CD8-positive, alpha-beta memory T cell (primary cell): ENCODE measurements around the gene MPP2. TPM values are rescaled to one million over a fixed set of nuclear protein-coding genes. Genes with fewer than 3 reads are reported as not detected.
A peak's percentile ranks its signal among the peaks of the same experiment; 100 is the strongest.
"Not testable (repeated sequence)": the region's sequence is repeated elsewhere in the genome, so short reads cannot be mapped to it uniquely, and the experiment has no call there.

Source experiments
- CTCF ChIA-PET: fragments of 350-600 bp; sonication (Branson Sonifier 250); formaldehyde crosslinking; loops from one replicate; lab custom pipeline; 2021; ENCODE audit warnings: antibody characterized with exemption; lab: Charles Lee
- POLR2A ChIA-PET: fragments of 350-600 bp; sonication (Branson Sonifier 250); formaldehyde crosslinking; loops from one replicate; lab custom pipeline; 2021; ENCODE audit warnings: antibody characterized with exemption; lab: Charles Lee
- DNase-seq, 5 donors: peaks; one replicate each; pipeline versions ENCODE4 v3.0.0 to v3.0.0-alpha.2; 2020 to 2022; ENCODE audit warnings: mixed read lengths in 1 of 5
- H3K27ac ChIP-seq: one replicate; pipeline ENCODE4 v1.7.0; 2013; ENCODE audit warnings: low read depth, mild to moderate bottlenecking, low read length, moderate library complexity
- H3K27me3 ChIP-seq: 2 replicates; pipeline ENCODE4 v1.7.0; 2013; ENCODE audit warnings: low read length, mild to moderate bottlenecking; ENCODE audit not compliant: insufficient read depth, poor library complexity, severe bottlenecking
- H3K36me3 ChIP-seq: 2 replicates; pipeline ENCODE4 v1.7.0; 2013; ENCODE audit warnings: mild to moderate bottlenecking, low read length, moderate library complexity; ENCODE audit not compliant: insufficient read depth
- H3K4me1 ChIP-seq: 2 replicates; pipeline ENCODE4 v1.7.0; 2013; ENCODE audit warnings: mild to moderate bottlenecking, low read length, moderate library complexity; ENCODE audit not compliant: insufficient read depth
- H3K4me3 ChIP-seq: 2 replicates; pipeline ENCODE4 v1.7.0; 2013; ENCODE audit warnings: mild to moderate bottlenecking, low read length
- H3K9me3 ChIP-seq: 2 replicates; pipeline ENCODE4 v1.7.0; 2013; ENCODE audit warnings: mild to moderate bottlenecking, low read length
- H3K27ac Mint-ChIP-seq, 8 donors: one replicate each; pipeline ENCODE4 v1.8.0; 2020 to 2021; ENCODE audit warnings: mixed read lengths in 8 of 8, mild to moderate bottlenecking in 6 of 8, inconsistent platforms in 3 of 8, moderate library complexity in 3 of 8
- H3K27me3 Mint-ChIP-seq, 2 donors: one replicate each; pipeline ENCODE4 v1.8.0; 2020 to 2021; ENCODE audit warnings: mixed read lengths in 2 of 2, mild to moderate bottlenecking in 1 of 2, moderate library complexity in 1 of 2
- H3K36me3 Mint-ChIP-seq, 3 donors: one replicate each; pipeline ENCODE4 v1.8.0; 2020 to 2021; ENCODE audit warnings: mixed read lengths in 3 of 3, inconsistent platforms in 1 of 3, mild to moderate bottlenecking in 1 of 3
- H3K4me1 Mint-ChIP-seq, 3 donors: one replicate each; pipeline ENCODE4 v1.8.0; 2020 to 2021; ENCODE audit warnings: mixed read lengths in 3 of 3, inconsistent platforms in 1 of 3, mild to moderate bottlenecking in 1 of 3
- H3K4me3 Mint-ChIP-seq, 7 donors: one replicate each; pipeline ENCODE4 v1.8.0; 2020 to 2021; ENCODE audit warnings: mixed read lengths in 7 of 7, mild to moderate bottlenecking in 6 of 7, moderate library complexity in 4 of 7, inconsistent platforms in 2 of 7
- H3K9me3 Mint-ChIP-seq, 5 donors: one replicate each; pipeline ENCODE4 v1.8.0; 2020 to 2022; ENCODE audit warnings: mixed read lengths in 5 of 5, mild to moderate bottlenecking in 3 of 5, moderate library complexity in 2 of 5, inconsistent platforms in 1 of 5
- polyA plus RNA-seq: library from polyadenylated mRNA; unstranded; fragments of 300-500 nt; fragmentation: Illumina TruSeq; gene quantifications from one replicate; pipeline ENCODE4 v1.2.3, GENCODE V29; 2021
- total RNA-seq, 2 experiments: library from RNA; stranded (reverse); gene quantifications; one replicate each; pipeline ENCODE4 v1.2.3, GENCODE V29; 2021

Gene MPP2
- total and polyA plus RNA-seq, 3 experiments from 2014 or later = 0.90 to 1.2 (median 1.1) TPM

- H3K4me1 Mint-ChIP-seq = peaks cover 17 to 20% (median 19%) of the 10 kb centered on the region in 3 donors
- peak in 1 of 5 donors; percentile 28 for DNase-seq
Observed at GRCh38 chr17:43927929-43928328, 20.6 kb upstream of the MPP2 start.

GRCh38 chr17:43927060-43927864, 19.9 kb upstream of the MPP2 start:
- H3K4me3 Mint-ChIP-seq = peak overlapping the region; percentile 81 to 94 (median 89)
- no peaks in the 10 kb centered on the region for H3K36me3 ChIP-seq
- H3K27me3 ChIP-seq = no peaks in the 10 kb centered on the region
- no peaks in the 10 kb centered on the region for H3K9me3 ChIP-seq
- H3K4me3 ChIP-seq = peak overlapping the region; percentile 67
- H3K9me3 Mint-ChIP-seq = no peaks in the 10 kb centered on the region
- DNase-seq = peak in 1 of 5 donors; percentile 50
- H3K27ac Mint-ChIP-seq = peak overlapping the region; percentile 43 to 94 (median 80)
- CTCF ChIA-PET = interaction anchor here (2.9 kb wide), 1 partner anchor 16 kb away, joined by 15 read pairs; the partner anchor contains the start of gene PPY
- H3K36me3 Mint-ChIP-seq = no peaks in the 10 kb centered on the region
- POLR2A ChIA-PET = no interaction called here
- peaks cover 12 to 13% of the 10 kb centered on the region in 2 donors for H3K27me3 Mint-ChIP-seq
- no peak overlapping the region for H3K27ac ChIP-seq
- peaks cover 17 to 20% (median 19%) of the 10 kb centered on the region in 3 donors for H3K4me1 Mint-ChIP-seq
- H3K4me1 ChIP-seq = peaks cover 23% of the 10 kb centered on the region

More at GRCh38 chr17:43927929-43928328, 20.6 kb upstream of the MPP2 start:
- not testable (repeated sequence) for H3K9me3 Mint-ChIP-seq, H3K36me3 ChIP-seq, H3K27ac ChIP-seq, H3K27me3 ChIP-seq, H3K9me3 ChIP-seq, H3K36me3 Mint-ChIP-seq
- Mint-ChIP-seq H3K27ac (peak overlapping the region; percentile 10 to 94 (median 76)), H3K27me3 (peaks cover 12 to 13% of the 10 kb centered on the region in 2 donors), H3K4me3 (peak overlapping the region; percentile 78 to 94 (median 89))
- Histone ChIP-seq H3K4me3 (peak overlapping the region; percentile 67), H3K4me1 (peaks cover 23% of the 10 kb centered on the region)
- POLR2A ChIA-PET = interaction anchor here (0.6 kb wide), 1 partner anchor 1019 kb away, joined by 3 read pairs; no protein-coding TSS in a partner anchor
- CTCF ChIA-PET = interaction anchor here (1.4 kb wide), 1 partner anchor 18 kb away, joined by 7 read pairs; no protein-coding TSS in a partner anchor

GRCh38 chr17:43924558-43924957, 17.2 kb upstream of the MPP2 start:
- Histone ChIP-seq H3K27me3 (no peaks in the 10 kb centered on the region), H3K4me3 (no peak overlapping the region), H3K36me3 (no peaks in the 10 kb centered on the region), H3K4me1 (peaks cover 23% of the 10 kb centered on the region), H3K9me3 (no peaks in the 10 kb centered on the region), H3K27ac (no peak overlapping the region)
- Mint-ChIP-seq H3K4me3 (no peak overlapping the region), H3K4me1 (peaks cover 16 to 20% (median 19%) of the 10 kb centered on the region in 3 donors), H3K9me3 (no peaks in the 10 kb centered on the region), H3K27ac (no peak overlapping the region), H3K27me3 (peaks cover 14 to 17% of the 10 kb centered on the region in 2 donors), H3K36me3 (no peaks in the 10 kb centered on the region)
- DNase-seq = no peak
- ChIA-PET POLR2A (no interaction called here), CTCF (interaction anchor here (1.0 to 3.0 kb wide), 4 partner anchors 8 to 47 kb away, joined by 3 to 26 read pairs (median 10); partner anchors contain the start of gene PPY)

- POLR2A ChIA-PET = no interaction called here
- no peaks in the 10 kb centered on the region for H3K9me3 Mint-ChIP-seq
- H3K36me3 ChIP-seq = no peaks in the 10 kb centered on the region
- CTCF ChIA-PET = no interaction called here
- no peak for DNase-seq
- H3K27me3 ChIP-seq = no peaks in the 10 kb centered on the region
- H3K4me3 ChIP-seq = no peak overlapping the region
- no peaks in the 10 kb centered on the region for H3K36me3 Mint-ChIP-seq
- peaks cover 3 to 9% of the 10 kb centered on the region in 2 donors for H3K27me3 Mint-ChIP-seq
- peaks cover 12% of the 10 kb centered on the region for H3K4me1 ChIP-seq
- H3K27ac ChIP-seq = no peak overlapping the region
- no peaks in the 10 kb centered on the region for H3K9me3 ChIP-seq
- H3K4me3 Mint-ChIP-seq = no peak overlapping the region
- H3K4me1 Mint-ChIP-seq = peaks cover 14 to 18% (median 16%) of the 10 kb centered on the region in 3 donors
- H3K27ac Mint-ChIP-seq = no peak overlapping the region
Observed at GRCh38 chr17:43920500-43921095, 13.3 kb upstream of the MPP2 start.

- Histone ChIP-seq H3K36me3 (no peaks in the 10 kb centered on the region), H3K9me3 (no peaks in the 10 kb centered on the region), H3K27ac (no peak overlapping the region), H3K27me3 (no peaks in the 10 kb centered on the region), H3K4me3 (peak overlapping the region; percentile 72), H3K4me1 (peaks cover 12% of the 10 kb centered on the region)
- Mint-ChIP-seq H3K36me3 (no peaks in the 10 kb centered on the region), H3K4me3 (peak overlapping the region in 6 of 7 donors; percentile 74 to 85 (median 83)), H3K27me3 (peaks cover 4 to 9% of the 10 kb centered on the region in 2 donors), H3K27ac (peak overlapping the region in 2 of 8 donors; percentile 15 to 35), H3K9me3 (no peaks in the 10 kb centered on the region), H3K4me1 (peaks cover 15 to 18% (median 16%) of the 10 kb centered on the region in 3 donors)
- POLR2A ChIA-PET = no interaction called here
- CTCF ChIA-PET = interaction anchor here (1.4 to 2.6 kb wide), 2 partner anchors 11 to 37 kb away, joined by 4 to 11 read pairs; partner anchors contain the start of gene MPP2
- no peak for DNase-seq
Observed at GRCh38 chr17:43918026-43918389, 10.7 kb upstream of the MPP2 start.

GRCh38 chr17:43917348-43918025, 10.2 kb upstream of the MPP2 start:
- Histone ChIP-seq H3K36me3 (no peaks in the 10 kb centered on the region), H3K27ac (no peak overlapping the region), H3K4me3 (peak overlapping the region; percentile 72), H3K27me3 (no peaks in the 10 kb centered on the region), H3K9me3 (no peaks in the 10 kb centered on the region), H3K4me1 (peaks cover 12% of the 10 kb centered on the region)
- Mint-ChIP-seq H3K4me3 (peak overlapping the region; percentile 74 to 88 (median 83)), H3K36me3 (no peaks in the 10 kb centered on the region), H3K9me3 (no peaks in the 10 kb centered on the region), H3K4me1 (peaks cover 15 to 18% (median 16%) of the 10 kb centered on the region in 3 donors), H3K27ac (peak overlapping the region in 7 of 8 donors; percentile 12 to 83 (median 35)), H3K27me3 (peaks cover 4 to 9% of the 10 kb centered on the region in 2 donors)
- CTCF ChIA-PET = interaction anchor here (1.2 to 2.6 kb wide), 3 partner anchors 10 to 39 kb away, joined by 3 to 11 read pairs (median 4); partner anchors contain the start of gene MPP2
- POLR2A ChIA-PET = no interaction called here
- peak in 4 of 5 donors; percentile 14 to 51 (median 28) for DNase-seq

DNA sequence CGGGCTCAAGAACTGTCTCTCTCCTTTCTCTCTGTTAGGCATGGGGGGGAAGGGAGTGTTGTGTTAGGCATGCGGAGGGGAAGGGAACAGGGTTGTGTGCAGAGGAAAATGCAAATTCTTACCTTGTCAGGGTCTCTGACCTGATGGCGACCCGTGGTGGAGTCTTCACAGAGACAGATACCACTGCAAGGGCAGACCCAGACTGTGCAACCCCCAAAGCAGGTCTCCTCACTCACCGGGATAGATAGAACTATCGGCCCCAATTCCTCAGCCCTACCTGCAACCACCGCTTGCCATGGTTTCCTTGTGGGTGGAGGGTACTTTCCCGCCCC, 9.6 kb upstream of the MPP2 start:
- Mint-ChIP-seq H3K27ac (peak overlapping the region in 6 of 8 donors; percentile 12 to 83 (median 34)), H3K27me3 (peaks cover 4 to 9% of the 10 kb centered on the region in 2 donors), H3K4me3 (peak overlapping the region; percentile 74 to 88 (median 83)), H3K4me1 (peaks cover 15 to 18% (median 16%) of the 10 kb centered on the region in 3 donors), H3K36me3 (no peaks in the 10 kb centered on the region), H3K9me3 (no peaks in the 10 kb centered on the region)
- Histone ChIP-seq H3K27ac (no peak overlapping the region), H3K27me3 (no peaks in the 10 kb centered on the region), H3K4me3 (peak overlapping the region; percentile 72), H3K4me1 (peaks cover 12% of the 10 kb centered on the region), H3K9me3 (no peaks in the 10 kb centered on the region), H3K36me3 (no peaks in the 10 kb centered on the region)
- POLR2A ChIA-PET = no interaction called here
- CTCF ChIA-PET = interaction anchor here (1.2 to 2.6 kb wide), 4 partner anchors 8 to 38 kb away, joined by 3 to 11 read pairs (median 4); partner anchors contain the start of gene MPP2
- DNase-seq = no peak
